22Rv1 (cell line): ENCODE data around the gene SPSB3.

Experiments used
- CTCF ChIP-seq: fragments of 450-650 bp; IDR thresholded peaks from 2 replicates; pipeline ENCODE4 v1.5.1; 2017; ENCODE audit warnings: mild to moderate bottlenecking
- ZFX ChIP-seq: fragments of 450-650 bp; IDR thresholded peaks from 2 replicates; pipeline ENCODE4 v1.6.1; 2017; ENCODE audit warnings: antibody characterized with exemption, borderline replicate concordance

DNA sequence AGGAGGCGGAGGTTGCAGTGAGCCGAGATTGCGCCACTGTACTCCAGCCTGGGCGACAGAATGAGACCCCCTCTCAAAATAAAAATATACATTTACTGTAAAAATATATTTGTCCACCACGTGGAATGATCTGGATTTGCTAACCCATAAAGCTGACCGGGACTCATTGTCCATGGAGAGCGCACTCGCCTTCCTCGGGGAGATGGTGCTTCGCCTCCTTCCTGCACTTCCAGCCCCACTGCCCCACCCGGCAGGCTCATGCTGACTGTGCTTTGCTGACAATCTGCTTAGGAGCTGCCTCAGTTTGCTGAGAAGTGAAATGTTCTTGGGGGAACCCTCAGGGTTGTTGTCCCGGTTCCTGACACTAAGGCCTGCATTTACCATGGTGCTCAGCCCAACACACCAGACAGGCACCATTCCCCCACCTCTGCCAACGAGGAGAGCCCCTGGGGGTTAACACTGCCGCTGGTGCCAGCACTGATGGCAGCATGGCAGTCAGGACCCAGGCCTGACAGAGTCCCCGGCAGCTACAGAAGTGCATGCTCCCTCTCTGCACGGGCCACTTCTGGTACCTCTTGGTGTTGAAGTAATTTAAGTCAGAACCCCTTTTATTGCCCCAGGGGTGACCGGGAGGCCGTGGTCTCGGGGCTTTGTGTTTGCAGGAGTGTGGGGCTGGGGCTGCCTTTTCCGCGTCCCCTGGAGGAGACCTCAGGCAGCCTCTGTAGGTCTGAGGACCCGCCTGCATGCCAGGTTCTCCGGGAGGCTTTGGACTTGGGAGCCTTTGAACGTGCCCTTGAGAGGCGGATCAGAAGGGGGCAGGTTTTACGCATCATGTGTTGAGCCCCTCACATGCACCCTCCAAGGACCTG is 2.8 kb upstream of the SPSB3 start:
- TF ChIP-seq CTCF (no peak), ZFX (no peak)
